Stimulated activated CD8-positive, alpha-beta memory T cell treated with anti-CD3 and anti-CD28 coated beads, Interleukin-4, amount 100 ng/mL, for 4 hours (primary cell): Measurements from ENCODE around the gene SCEL.

Source experiments
- DNase-seq, 2 donors: peaks; one replicate each; pipeline ENCODE4 v3.0.0-alpha.2; 2020; ENCODE audit warnings: low read depth in 2 of 2, low spot score in 1 of 2

Gene SCEL

GRCh38 chr13:77554069-77554468, 18.6 kb downstream of the SCEL start:
- no peak for DNase-seq

GRCh38 chr13:77555246-77555645, 19.7 kb downstream of the SCEL start:
- DNase-seq, result no peak

GRCh38 chr13:77558016-77558415, 22.5 kb downstream of the SCEL start:
- DNase-seq, result no peak

- DNase-seq, result no peak
These were observed 27.6 kb downstream of the SCEL start for GRCh38 chr13:77563111-77563510.

GRCh38 chr13:77565635-77566034, 30.1 kb downstream of the SCEL start:
- no peak for DNase-seq

- no peak for DNase-seq
These were observed 36.5 kb downstream of the SCEL start for GRCh38 chr13:77571956-77572355.

GRCh38 chr13:77574096-77574495, 38.6 kb downstream of the SCEL start:
- no peak for DNase-seq

GRCh38 chr13:77579959-77580358, 44.5 kb downstream of the SCEL start:
- no peak for DNase-seq

GRCh38 chr13:77580748-77581147, 45.2 kb downstream of the SCEL start:
- DNase-seq, result no peak

GRCh38 chr13:77583581-77583980, 48.1 kb downstream of the SCEL start:
- no peak for DNase-seq

- no peak for DNase-seq
These were observed 48.6 kb downstream of the SCEL start for GRCh38 chr13:77584106-77584505.

GRCh38 chr13:77595166-77595810, 59.8 kb downstream of the SCEL start:
- no peak for DNase-seq

GRCh38 chr13:77596777-77597176, 61.3 kb downstream of the SCEL start:
- no peak for DNase-seq

GRCh38 chr13:77599351-77599750, 63.8 kb downstream of the SCEL start:
- DNase-seq, result no peak

GRCh38 chr13:77600701-77601100, 65.2 kb downstream of the SCEL start:
- DNase-seq, result no peak

- DNase-seq, result no peak
These were observed 75.6 kb downstream of the SCEL start for GRCh38 chr13:77611068-77611467.

- DNase-seq, result no peak
These were observed 80.5 kb downstream of the SCEL start for GRCh38 chr13:77616027-77616426.

GRCh38 chr13:77619655-77620054, 84.1 kb downstream of the SCEL start:
- no peak for DNase-seq

GRCh38 chr13:77620138-77620537, 84.6 kb downstream of the SCEL start:
- DNase-seq, result no peak

- DNase-seq, result no peak
These were observed 88.3 kb downstream of the SCEL start for GRCh38 chr13:77623806-77624205.

GRCh38 chr13:77628170-77628569, 92.7 kb downstream of the SCEL start:
- no peak for DNase-seq

- DNase-seq, result no peak
These were observed 102.1 kb downstream of the SCEL start for GRCh38 chr13:77637588-77637987.

- DNase-seq, result no peak
These were observed 114.9 kb downstream of the SCEL start for GRCh38 chr13:77650409-77650808.

GRCh38 chr13:77653301-77653700, 117.8 kb downstream of the SCEL start:
- DNase-seq, result no peak
